T47D (cell line): ENCODE measurements around the gene ENDOV.
A peak's percentile ranks its signal among the peaks of the same experiment; 100 is the strongest.

ENCODE experiments used
- DNase-seq, 2 experiments: peaks; one replicate each; pipeline versions ENCODE4 v3.0.0 to v3.0.0-alpha.2; 2011 to 2012; ENCODE audit warnings: low read depth in 1 of 2, low spot score in 1 of 2
- JUND ChIP-seq: IDR thresholded peaks from 2 replicates; pipeline ENCODE4 v1.6.1; 2012; ENCODE audit warnings: low read depth
- in situ Hi-C: cut with HindIII; loops from 2 replicates; pipeline ENCODE4 v1.10.0; 2016; ENCODE audit warnings: low sequenced_read_pairs, low pct_unique_long_range_greater_than_20kb

The ENDOV gene

GRCh38 chr17:80381416-80381923, 33.5 kb upstream of the ENDOV start:
- in situ Hi-C loops, result no loop called here
- TF ChIP-seq JUND, result no peak
- DNase-seq, result no peak

GRCh38 chr17:80382446-80382845, 32.5 kb upstream of the ENDOV start:
- TF ChIP-seq JUND, result no peak
- in situ Hi-C loops, result no loop called here
- DNase-seq, result no peak

- in situ Hi-C loops, result no loop called here
- no peak for TF ChIP-seq JUND
- DNase-seq, result no peak
Observed at GRCh38 chr17:80382956-80383355, 32.0 kb upstream of the ENDOV start.

- in situ Hi-C loops, result no loop called here
- TF ChIP-seq JUND, result no peak
- no peak for DNase-seq
Observed at GRCh38 chr17:80384078-80384960, 30.6 kb upstream of the ENDOV start.

- no peak for TF ChIP-seq JUND
- in situ Hi-C loops, result no loop called here
- DNase-seq, result no peak
Observed at GRCh38 chr17:80385046-80385445, 29.9 kb upstream of the ENDOV start.

- DNase-seq, result no peak
- in situ Hi-C loops, result no loop called here
- TF ChIP-seq JUND, result no peak
Observed at GRCh38 chr17:80386341-80386740, 28.6 kb upstream of the ENDOV start.

GRCh38 chr17:80387071-80387470, 27.9 kb upstream of the ENDOV start:
- no peak for TF ChIP-seq JUND
- in situ Hi-C loops, result no loop called here
- DNase-seq, result no peak

- no peak for TF ChIP-seq JUND
- in situ Hi-C loops, result no loop called here
- no peak for DNase-seq
Observed at GRCh38 chr17:80388175-80388574, 26.8 kb upstream of the ENDOV start.

- in situ Hi-C loops, result no loop called here
- TF ChIP-seq JUND, result no peak
- no peak for DNase-seq
Observed at GRCh38 chr17:80388601-80389000, 26.4 kb upstream of the ENDOV start.

GRCh38 chr17:80389011-80389995, 25.7 kb upstream of the ENDOV start:
- no peak for DNase-seq
- in situ Hi-C loops, result no loop called here
- TF ChIP-seq JUND, result no peak

- DNase-seq, result peak in 1 of 2 experiments; percentile 25
- in situ Hi-C loops, result no loop called here
- no peak for TF ChIP-seq JUND
Observed at GRCh38 chr17:80393241-80393890, 21.6 kb upstream of the ENDOV start.

- no peak for DNase-seq
- in situ Hi-C loops, result no loop called here
- no peak for TF ChIP-seq JUND
Observed at GRCh38 chr17:80393961-80394360, 21.0 kb upstream of the ENDOV start.
